ENCODE data around the gene TACC3. TPM values are rescaled to one million over a fixed set of nuclear protein-coding genes. Genes with fewer than 3 reads are reported as not detected.

The TACC3 gene
- total and polyA plus RNA-seq, 2 donors (not counting 1 experiment from before 2014, with no cell fraction given) = 7.3 to 10.2 TPM

- H3K79me2 ChIP-seq (ENCODE audit: control insufficient read depth, insufficient read depth, low read length) = peaks cover 45% of the 10 kb centered on the region
- H4K20me1 ChIP-seq (ENCODE audit: control insufficient read depth, extremely low read depth, insufficient read depth, low read length) = no peaks in the 10 kb centered on the region
- no peak overlapping the region for H3K9ac ChIP-seq (ENCODE audit: insufficient read depth, low read length)
- no peaks in the 10 kb centered on the region for H3K27me3 ChIP-seq (ENCODE audit: control insufficient read depth, insufficient read depth, low read length)
- peaks cover 14% of the 10 kb centered on the region for H3K36me3 ChIP-seq (ENCODE audit: control insufficient read depth, insufficient read depth, low read length)
- no peak for TF ChIP-seq CTCF (conservative IDR thresholded peaks at IDR 0.05 in 1 of 2, IDR thresholded peaks at IDR 0.05 in 1 of 2; ENCODE audit: low read depth in 1 of 2, low read length in 2 of 2)
- no peak for TF ChIP-seq EZH2 (IDR thresholded peaks at IDR 0.05; ENCODE audit: low read length, missing control alignments)
- H3K9me3 ChIP-seq (ENCODE audit: control insufficient read depth, insufficient read depth, low read depth, low read length) = no peaks in the 10 kb centered on the region
- no peak overlapping the region for H2AFZ ChIP-seq (ENCODE audit: low read length)
- H3K4me1 ChIP-seq (ENCODE audit: control insufficient read depth, extremely low read depth, insufficient read depth, low read length) = peaks cover 10% of the 10 kb centered on the region
- DNase-seq (ENCODE audit: low read depth in 2 of 2) = no peak
- H3K4me3 ChIP-seq (replicated peaks in 1 of 4; ENCODE audit: control extremely low read depth in 1 of 4, insufficient read depth in 1 of 4, low read depth in 3 of 4, low read length in 4 of 4) = no peak overlapping the region
- H3K4me2 ChIP-seq (ENCODE audit: extremely low read depth, insufficient read depth, low read length) = no peak overlapping the region
- H3K27ac ChIP-seq (ENCODE audit: insufficient read depth, low read length) = no peak overlapping the region
Observed at GRCh38 chr4:1716065-1716945, 5.0 kb upstream of the TACC3 start.

GRCh38 chr4:1717129-1718094, 3.9 kb upstream of the TACC3 start:
- Histone ChIP-seq H3K9me3 (ENCODE audit: control insufficient read depth, insufficient read depth, low read depth, low read length) (no peaks in the 10 kb centered on the region), H3K27ac (ENCODE audit: insufficient read depth, low read length) (no peak overlapping the region), H3K27me3 (ENCODE audit: control insufficient read depth, insufficient read depth, low read length) (no peaks in the 10 kb centered on the region), H2AFZ (ENCODE audit: low read length) (no peak overlapping the region), H3K4me1 (ENCODE audit: control insufficient read depth, extremely low read depth, insufficient read depth, low read length) (peaks cover 13% of the 10 kb centered on the region), H3K4me3 (replicated peaks in 1 of 4; ENCODE audit: control extremely low read depth in 1 of 4, insufficient read depth in 1 of 4, low read depth in 3 of 4, low read length in 4 of 4) (no peak overlapping the region), H3K4me2 (ENCODE audit: extremely low read depth, insufficient read depth, low read length) (no peak overlapping the region), H4K20me1 (ENCODE audit: control insufficient read depth, extremely low read depth, insufficient read depth, low read length) (no peaks in the 10 kb centered on the region), H3K9ac (ENCODE audit: insufficient read depth, low read length) (no peak overlapping the region), H3K36me3 (ENCODE audit: control insufficient read depth, insufficient read depth, low read length) (peaks cover 14% of the 10 kb centered on the region), H3K79me2 (ENCODE audit: control insufficient read depth, insufficient read depth, low read length) (peaks cover 50% of the 10 kb centered on the region)
- no peak for TF ChIP-seq CTCF (conservative IDR thresholded peaks at IDR 0.05 in 1 of 2, IDR thresholded peaks at IDR 0.05 in 1 of 2; ENCODE audit: low read depth in 1 of 2, low read length in 2 of 2)
- no peak for TF ChIP-seq EZH2 (IDR thresholded peaks at IDR 0.05; ENCODE audit: low read length, missing control alignments)
- DNase-seq (ENCODE audit: low read depth in 2 of 2) = no peak

All from fibroblast of lung (primary cell).